ENCODE results near the gene KIRREL3. TPM values are rescaled to one million over a fixed set of nuclear protein-coding genes. Genes with fewer than 3 reads are reported as not detected.

KIRREL3 gene
- total and polyA plus RNA-seq, 9 of the 15 experiments (the other 6 are each of a cell fraction or from before 2014, with no cell fraction given) = 0.04 to 0.10 TPM; not detected in 7

DNA sequence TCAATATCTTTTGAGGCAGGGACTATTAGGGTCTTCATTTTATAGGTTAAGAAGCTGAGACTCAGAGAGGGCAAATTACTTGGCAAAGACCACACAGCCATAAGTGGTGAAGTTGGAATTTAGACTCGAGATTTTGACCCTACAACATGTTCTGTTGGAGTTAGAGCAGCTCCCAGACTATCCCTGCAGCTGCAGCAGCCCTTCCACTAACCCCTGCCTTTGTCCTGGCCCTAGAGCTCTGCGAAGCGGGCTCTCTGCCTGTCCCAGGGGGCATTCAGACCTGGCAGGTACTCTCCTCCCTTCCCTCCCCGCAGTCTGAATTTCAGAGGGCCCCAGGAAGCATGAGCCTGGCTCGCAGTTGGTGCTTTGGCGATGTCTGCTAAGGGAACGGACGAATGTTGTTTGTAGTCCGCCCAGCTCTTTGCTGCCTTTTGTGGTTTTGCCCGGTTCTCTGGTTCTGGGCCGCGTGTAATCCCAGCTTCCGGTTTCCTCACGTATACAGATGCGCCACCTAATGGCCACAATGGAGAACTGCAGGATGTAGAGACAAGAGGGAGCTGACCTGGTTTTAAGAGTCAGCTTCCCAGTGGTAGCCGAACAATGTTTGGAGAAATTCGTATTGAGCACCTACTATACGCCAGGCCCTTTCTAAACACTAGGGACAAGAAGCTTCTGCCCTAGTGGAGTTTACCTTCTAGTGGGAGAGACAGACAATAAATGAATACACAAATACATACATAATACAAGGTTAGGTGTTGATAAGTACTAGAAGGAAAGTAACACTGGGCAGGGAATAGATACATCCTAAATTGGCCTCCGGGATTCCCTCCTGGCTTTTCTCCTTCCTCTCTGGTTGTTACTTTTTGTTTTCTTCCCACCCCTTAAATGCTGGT is 519.9 kb downstream of the KIRREL3 start (continued):
- TF ChIP-seq, protein P1, sequence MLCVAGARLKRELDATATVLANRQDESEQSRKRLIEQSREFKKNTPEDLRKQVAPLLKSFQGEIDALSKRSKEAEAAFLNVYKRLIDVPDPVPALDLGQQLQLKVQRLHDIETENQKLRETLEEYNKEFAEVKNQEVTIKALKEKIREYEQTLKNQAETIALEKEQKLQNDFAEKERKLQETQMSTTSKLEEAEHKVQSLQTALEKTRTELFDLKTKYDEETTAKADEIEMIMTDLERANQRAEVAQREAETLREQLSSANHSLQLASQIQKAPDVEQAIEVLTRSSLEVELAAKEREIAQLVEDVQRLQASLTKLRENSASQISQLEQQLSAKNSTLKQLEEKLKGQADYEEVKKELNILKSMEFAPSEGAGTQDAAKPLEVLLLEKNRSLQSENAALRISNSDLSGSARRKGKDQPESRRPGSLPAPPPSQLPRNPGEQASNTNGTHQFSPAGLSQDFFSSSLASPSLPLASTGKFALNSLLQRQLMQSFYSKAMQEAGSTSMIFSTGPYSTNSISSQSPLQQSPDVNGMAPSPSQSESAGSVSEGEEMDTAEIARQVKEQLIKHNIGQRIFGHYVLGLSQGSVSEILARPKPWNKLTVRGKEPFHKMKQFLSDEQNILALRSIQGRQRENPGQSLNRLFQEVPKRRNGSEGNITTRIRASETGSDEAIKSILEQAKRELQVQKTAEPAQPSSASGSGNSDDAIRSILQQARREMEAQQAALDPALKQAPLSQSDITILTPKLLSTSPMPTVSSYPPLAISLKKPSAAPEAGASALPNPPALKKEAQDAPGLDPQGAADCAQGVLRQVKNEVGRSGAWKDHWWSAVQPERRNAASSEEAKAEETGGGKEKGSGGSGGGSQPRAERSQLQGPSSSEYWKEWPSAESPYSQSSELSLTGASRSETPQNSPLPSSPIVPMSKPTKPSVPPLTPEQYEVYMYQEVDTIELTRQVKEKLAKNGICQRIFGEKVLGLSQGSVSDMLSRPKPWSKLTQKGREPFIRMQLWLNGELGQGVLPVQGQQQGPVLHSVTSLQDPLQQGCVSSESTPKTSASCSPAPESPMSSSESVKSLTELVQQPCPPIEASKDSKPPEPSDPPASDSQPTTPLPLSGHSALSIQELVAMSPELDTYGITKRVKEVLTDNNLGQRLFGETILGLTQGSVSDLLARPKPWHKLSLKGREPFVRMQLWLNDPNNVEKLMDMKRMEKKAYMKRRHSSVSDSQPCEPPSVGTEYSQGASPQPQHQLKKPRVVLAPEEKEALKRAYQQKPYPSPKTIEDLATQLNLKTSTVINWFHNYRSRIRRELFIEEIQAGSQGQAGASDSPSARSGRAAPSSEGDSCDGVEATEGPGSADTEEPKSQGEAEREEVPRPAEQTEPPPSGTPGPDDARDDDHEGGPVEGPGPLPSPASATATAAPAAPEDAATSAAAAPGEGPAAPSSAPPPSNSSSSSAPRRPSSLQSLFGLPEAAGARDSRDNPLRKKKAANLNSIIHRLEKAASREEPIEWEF (CRISPR knock-in tag; IDR thresholded peaks at IDR 0.05) = no peak
- TF ChIP-seq HLTF (IDR thresholded peaks at IDR 0.05) (no peak), ZZZ3 (IDR thresholded peaks at IDR 0.05) (no peak), SMAD1 (IDR thresholded peaks at IDR 0.05; ENCODE audit: low read depth, low read length, partially characterized antibody) (no peak), MAFF (IDR thresholded peaks at IDR 0.05; ENCODE audit: low read length) (no peak), TEAD2 (tag; IDR thresholded peaks at IDR 0.05) (no peak), EP300 (IDR thresholded peaks at IDR 0.05; ENCODE audit: low read length) (no peak; the same call in 1 of the 2 replicates), ZNF324 (CRISPR knock-in tag; IDR thresholded peaks at IDR 0.05) (no peak), TEAD1 (CRISPR knock-in tag; IDR thresholded peaks at IDR 0.05) (no peak), ZFP1 (CRISPR knock-in tag; IDR thresholded peaks at IDR 0.05) (no peak), ATF1 (CRISPR knock-in tag; IDR thresholded peaks at IDR 0.05) (no peak), ATF1 (tag; IDR thresholded peaks at IDR 0.05) (peak; percentile 25; the same call in 1 of the 2 replicates), HNRNPH1 (optimal IDR thresholded peaks at IDR 0.05; ENCODE audit: low read depth, low read length) (no peak), ZNF408 (CRISPR knock-in tag; IDR thresholded peaks at IDR 0.05; ENCODE audit: low read depth) (no peak), PRMT5 (CRISPR knock-in tag; IDR thresholded peaks at IDR 0.05) (no peak), CC2D1A (IDR thresholded peaks at IDR 0.05) (no peak), RBM17 (IDR thresholded peaks at IDR 0.05; ENCODE audit: borderline replicate concordance, low read depth, low read length) (no peak), ZFX (CRISPR knock-in tag; IDR thresholded peaks at IDR 0.05) (no peak)
- TF ChIP-seq, protein P2, sequence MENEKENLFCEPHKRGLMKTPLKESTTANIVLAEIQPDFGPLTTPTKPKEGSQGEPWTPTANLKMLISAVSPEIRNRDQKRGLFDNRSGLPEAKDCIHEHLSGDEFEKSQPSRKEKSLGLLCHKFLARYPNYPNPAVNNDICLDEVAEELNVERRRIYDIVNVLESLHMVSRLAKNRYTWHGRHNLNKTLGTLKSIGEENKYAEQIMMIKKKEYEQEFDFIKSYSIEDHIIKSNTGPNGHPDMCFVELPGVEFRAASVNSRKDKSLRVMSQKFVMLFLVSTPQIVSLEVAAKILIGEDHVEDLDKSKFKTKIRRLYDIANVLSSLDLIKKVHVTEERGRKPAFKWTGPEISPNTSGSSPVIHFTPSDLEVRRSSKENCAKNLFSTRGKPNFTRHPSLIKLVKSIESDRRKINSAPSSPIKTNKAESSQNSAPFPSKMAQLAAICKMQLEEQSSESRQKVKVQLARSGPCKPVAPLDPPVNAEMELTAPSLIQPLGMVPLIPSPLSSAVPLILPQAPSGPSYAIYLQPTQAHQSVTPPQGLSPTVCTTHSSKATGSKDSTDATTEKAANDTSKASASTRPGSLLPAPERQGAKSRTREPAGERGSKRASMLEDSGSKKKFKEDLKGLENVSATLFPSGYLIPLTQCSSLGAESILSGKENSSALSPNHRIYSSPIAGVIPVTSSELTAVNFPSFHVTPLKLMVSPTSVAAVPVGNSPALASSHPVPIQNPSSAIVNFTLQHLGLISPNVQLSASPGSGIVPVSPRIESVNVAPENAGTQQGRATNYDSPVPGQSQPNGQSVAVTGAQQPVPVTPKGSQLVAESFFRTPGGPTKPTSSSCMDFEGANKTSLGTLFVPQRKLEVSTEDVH (IDR thresholded peaks at IDR 0.05; ENCODE audit: low read depth, partially characterized antibody) = no peak
- TF ChIP-seq, protein P3, sequence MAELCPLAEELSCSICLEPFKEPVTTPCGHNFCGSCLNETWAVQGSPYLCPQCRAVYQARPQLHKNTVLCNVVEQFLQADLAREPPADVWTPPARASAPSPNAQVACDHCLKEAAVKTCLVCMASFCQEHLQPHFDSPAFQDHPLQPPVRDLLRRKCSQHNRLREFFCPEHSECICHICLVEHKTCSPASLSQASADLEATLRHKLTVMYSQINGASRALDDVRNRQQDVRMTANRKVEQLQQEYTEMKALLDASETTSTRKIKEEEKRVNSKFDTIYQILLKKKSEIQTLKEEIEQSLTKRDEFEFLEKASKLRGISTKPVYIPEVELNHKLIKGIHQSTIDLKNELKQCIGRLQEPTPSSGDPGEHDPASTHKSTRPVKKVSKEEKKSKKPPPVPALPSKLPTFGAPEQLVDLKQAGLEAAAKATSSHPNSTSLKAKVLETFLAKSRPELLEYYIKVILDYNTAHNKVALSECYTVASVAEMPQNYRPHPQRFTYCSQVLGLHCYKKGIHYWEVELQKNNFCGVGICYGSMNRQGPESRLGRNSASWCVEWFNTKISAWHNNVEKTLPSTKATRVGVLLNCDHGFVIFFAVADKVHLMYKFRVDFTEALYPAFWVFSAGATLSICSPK (IDR thresholded peaks at IDR 0.05; ENCODE audit: borderline replicate concordance) = no peak

Data from K562 (cell line).